Sigmoid colon (tissue), 4 donors: Measurements from ENCODE around the gene MATCAP1.

Experiments
- POLR2A ChIP-seq, 2 donors: fragments of 450-650 bp; IDR thresholded peaks; one replicate each; pipeline ENCODE4 v1.6.1; 2016; ENCODE audit warnings: antibody characterized with exemption in 2 of 2, mild to moderate bottlenecking in 2 of 2, moderate library complexity in 2 of 2
- POLR2AphosphoS5 ChIP-seq, 4 donors: sonication (generic); formaldehyde crosslinking; IDR thresholded peaks; one replicate each; pipeline ENCODE4 v1.6.1; 2017; ENCODE audit warnings: antibody characterized with exemption in 4 of 4
- TF ChIP-seq, protein P1 (sequence below), 4 experiments: fragments of 450-650 bp in 3 of 4; fragments of 200-600 bp in 1 of 4; IDR thresholded peaks; one replicate each; pipeline ENCODE4 v1.5.1; 2016 to 2019; ENCODE audit warnings: antibody characterized with exemption in 4 of 4, mild to moderate bottlenecking in 3 of 4, moderate library complexity in 2 of 4

DNA sequence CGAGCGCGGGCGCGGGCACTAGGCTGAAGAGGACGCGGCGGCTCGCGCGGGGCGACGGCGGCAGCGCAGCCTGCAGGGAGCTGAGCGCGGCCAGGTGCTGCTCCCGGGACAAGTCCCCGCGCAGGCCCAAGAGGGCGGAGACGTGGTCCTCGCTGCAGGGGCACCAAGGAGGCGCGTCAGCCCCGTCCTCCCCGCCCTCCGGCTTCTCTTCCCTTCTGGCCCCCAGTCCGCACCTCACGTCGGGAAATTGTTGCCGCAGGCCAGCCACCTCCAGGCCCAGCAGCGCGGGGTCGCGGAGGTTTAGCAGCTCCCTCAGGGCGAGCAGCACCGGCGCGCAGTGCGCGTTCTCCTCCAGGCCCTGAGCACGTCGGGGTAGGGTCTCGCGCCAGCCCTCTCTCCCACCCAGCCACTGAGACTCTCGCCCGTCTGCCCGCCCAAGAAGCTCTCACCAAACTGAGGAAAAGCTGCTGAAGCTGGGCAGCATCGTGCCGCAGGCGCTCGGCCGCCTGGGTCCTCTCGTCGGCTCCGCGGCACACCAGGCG, 761 bp upstream of the MATCAP1 start:
- TF ChIP-seq, protein P1, sequence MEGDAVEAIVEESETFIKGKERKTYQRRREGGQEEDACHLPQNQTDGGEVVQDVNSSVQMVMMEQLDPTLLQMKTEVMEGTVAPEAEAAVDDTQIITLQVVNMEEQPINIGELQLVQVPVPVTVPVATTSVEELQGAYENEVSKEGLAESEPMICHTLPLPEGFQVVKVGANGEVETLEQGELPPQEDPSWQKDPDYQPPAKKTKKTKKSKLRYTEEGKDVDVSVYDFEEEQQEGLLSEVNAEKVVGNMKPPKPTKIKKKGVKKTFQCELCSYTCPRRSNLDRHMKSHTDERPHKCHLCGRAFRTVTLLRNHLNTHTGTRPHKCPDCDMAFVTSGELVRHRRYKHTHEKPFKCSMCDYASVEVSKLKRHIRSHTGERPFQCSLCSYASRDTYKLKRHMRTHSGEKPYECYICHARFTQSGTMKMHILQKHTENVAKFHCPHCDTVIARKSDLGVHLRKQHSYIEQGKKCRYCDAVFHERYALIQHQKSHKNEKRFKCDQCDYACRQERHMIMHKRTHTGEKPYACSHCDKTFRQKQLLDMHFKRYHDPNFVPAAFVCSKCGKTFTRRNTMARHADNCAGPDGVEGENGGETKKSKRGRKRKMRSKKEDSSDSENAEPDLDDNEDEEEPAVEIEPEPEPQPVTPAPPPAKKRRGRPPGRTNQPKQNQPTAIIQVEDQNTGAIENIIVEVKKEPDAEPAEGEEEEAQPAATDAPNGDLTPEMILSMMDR (IDR thresholded peaks at IDR 0.05): no peak
- TF ChIP-seq POLR2AphosphoS5 (IDR thresholded peaks at IDR 0.05): no peak
- no peak for TF ChIP-seq POLR2A (IDR thresholded peaks at IDR 0.05)
